IPS-15b (cell line): ENCODE measurements around the gene CORO1C.

Experiments used
- H3K27me3 ChIP-seq: one replicate; pipeline ENCODE4 v1.6.1; 2013; ENCODE audit warnings: low read length; ENCODE audit not compliant: control insufficient read depth, insufficient read depth
- H3K36me3 ChIP-seq: one replicate; pipeline ENCODE4 v1.6.1; 2013; ENCODE audit warnings: low read length; ENCODE audit not compliant: control insufficient read depth, insufficient read depth
- H3K4me1 ChIP-seq: one replicate; pipeline ENCODE4 v1.6.1; 2013; ENCODE audit warnings: mild to moderate bottlenecking, low read length; ENCODE audit not compliant: control insufficient read depth, insufficient read depth
- H3K4me3 ChIP-seq: one replicate; pipeline ENCODE4 v1.5.1; 2013; ENCODE audit warnings: low read depth, low read length
- H3K9ac ChIP-seq: one replicate; pipeline ENCODE4 v1.6.1; 2013; ENCODE audit warnings: low read depth, mild to moderate bottlenecking, low read length
- H3K9me3 ChIP-seq: one replicate; pipeline ENCODE4 v1.6.1; 2013; ENCODE audit warnings: mild to moderate bottlenecking, low read length; ENCODE audit not compliant: control insufficient read depth, insufficient read depth

CORO1C gene

DNA sequence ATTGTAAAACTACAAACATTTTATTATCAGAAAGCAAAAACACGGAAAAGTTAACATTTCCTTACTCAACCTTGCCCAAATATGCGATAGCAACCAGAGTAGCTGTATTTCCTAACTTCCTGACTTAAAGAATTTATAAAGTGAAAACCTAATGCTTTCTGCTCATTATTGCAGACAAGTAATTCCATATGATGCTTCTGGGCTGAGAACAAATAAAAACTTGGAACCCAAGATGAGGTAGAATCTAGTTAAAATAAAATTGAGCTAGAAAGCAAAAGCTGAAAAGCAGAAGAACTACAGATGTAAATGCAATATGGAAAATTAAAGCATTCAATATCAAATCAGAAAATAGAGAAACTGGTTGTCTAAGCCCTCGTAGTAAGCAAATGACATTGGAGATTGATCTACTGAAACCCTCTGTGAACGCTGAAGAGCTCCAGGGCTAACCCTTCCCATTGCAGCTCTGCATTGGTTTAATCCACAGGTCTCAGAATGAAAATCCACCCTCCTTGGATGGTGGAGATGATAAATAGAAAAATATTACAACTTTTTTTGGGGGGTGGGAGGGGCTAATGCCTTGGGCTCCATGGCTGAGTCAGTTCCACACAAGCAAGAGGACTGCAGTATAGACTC is 40.7 kb downstream of the CORO1C start:
- H3K9me3 ChIP-seq, result no peaks in the 10 kb centered on the region
- H3K4me1 ChIP-seq, result peaks cover 20% of the 10 kb centered on the region
- no peak overlapping the region for H3K4me3 ChIP-seq
- no peaks in the 10 kb centered on the region for H3K27me3 ChIP-seq
- H3K36me3 ChIP-seq, result no peaks in the 10 kb centered on the region
- peak overlapping the region; percentile 47 for H3K9ac ChIP-seq

DNA sequence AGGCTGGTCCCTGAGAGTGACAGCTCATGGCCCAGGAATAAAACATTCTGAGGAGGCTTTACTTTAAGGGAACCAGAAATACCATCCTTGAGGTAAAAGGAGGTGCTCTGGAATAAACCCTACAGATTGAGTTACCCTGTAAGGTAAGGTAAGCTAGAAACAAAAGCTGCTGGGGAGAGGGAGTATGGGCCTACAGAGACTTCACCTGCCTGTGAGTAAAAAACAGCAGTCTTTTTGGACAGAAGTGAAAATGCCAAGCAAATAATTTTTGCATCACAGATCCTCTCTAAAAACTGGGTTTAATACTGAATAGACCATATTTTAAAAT is 41.2 kb downstream of the CORO1C start:
- no peak overlapping the region for H3K9ac ChIP-seq
- no peaks in the 10 kb centered on the region for H3K9me3 ChIP-seq
- no peaks in the 10 kb centered on the region for H3K36me3 ChIP-seq
- no peak overlapping the region for H3K4me3 ChIP-seq
- peaks cover 20% of the 10 kb centered on the region for H3K4me1 ChIP-seq
- H3K27me3 ChIP-seq, result no peaks in the 10 kb centered on the region

DNA sequence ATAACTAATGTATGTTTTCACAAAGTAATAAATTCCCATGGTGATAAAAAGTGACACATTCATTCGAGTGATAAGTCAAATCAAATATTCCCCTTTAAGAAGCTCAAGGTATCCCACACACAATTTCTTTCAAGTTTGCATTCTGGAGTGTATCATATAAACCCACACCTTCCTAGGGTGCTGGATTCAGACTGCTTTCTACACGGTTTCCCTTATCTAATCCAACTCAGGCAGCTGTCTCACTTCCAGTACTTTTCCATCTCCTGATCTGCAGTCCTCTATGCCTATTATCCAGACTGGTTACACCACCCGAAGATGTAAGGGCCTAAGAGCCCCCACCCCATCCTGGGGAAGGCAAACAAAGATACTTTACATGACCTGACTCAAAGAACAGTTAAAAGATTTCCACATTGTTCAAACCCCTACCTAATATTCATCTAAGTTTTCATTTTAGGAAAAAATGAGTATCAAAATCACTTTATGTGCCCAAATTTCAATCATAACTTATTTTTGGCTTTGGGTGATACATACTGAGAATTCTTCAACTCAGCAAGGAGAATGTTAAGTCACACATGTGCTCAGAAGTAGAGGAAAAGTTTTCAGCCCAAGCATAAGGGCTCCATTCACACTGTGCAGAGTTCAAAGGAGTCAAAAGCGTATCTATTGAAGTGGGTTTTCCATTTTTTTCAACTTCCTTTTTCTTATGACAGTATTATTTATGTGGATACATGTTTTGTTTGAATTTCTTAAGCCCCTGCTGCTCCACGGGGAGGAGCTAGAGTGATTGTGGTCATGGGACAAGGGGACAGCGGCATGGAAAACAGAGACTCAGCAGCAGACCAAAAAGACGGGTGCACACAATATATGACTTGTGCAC is 41.8 kb downstream of the CORO1C start:
- Histone ChIP-seq H3K27me3 (no peaks in the 10 kb centered on the region), H3K9me3 (no peaks in the 10 kb centered on the region), H3K4me3 (no peak overlapping the region), H3K9ac (no peak overlapping the region), H3K36me3 (no peaks in the 10 kb centered on the region), H3K4me1 (peaks cover 20% of the 10 kb centered on the region)

DNA sequence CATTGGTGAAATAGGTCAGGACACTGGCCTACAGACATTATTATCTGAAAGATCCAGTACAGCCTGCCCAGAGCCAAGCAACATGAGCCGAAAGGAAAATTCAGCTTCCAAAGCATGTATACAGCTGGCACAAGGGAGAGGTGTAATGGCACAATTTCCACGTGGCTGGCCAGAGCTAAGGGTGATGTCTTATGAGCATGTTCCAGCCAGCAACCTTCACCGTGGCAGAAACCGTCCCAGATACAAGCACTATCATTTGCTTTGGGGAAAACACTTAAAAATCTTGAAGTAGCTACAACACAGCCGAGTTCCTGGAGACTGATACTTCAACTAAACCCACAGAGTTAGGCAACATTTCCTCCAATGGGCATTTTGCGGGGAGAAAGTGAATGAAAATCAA is 44.5 kb downstream of the CORO1C start:
- peaks cover 22% of the 10 kb centered on the region for H3K4me1 ChIP-seq
- no peaks in the 10 kb centered on the region for H3K36me3 ChIP-seq
- no peaks in the 10 kb centered on the region for H3K27me3 ChIP-seq
- H3K4me3 ChIP-seq, result no peak overlapping the region
- H3K9ac ChIP-seq, result no peak overlapping the region
- H3K9me3 ChIP-seq, result no peaks in the 10 kb centered on the region

DNA sequence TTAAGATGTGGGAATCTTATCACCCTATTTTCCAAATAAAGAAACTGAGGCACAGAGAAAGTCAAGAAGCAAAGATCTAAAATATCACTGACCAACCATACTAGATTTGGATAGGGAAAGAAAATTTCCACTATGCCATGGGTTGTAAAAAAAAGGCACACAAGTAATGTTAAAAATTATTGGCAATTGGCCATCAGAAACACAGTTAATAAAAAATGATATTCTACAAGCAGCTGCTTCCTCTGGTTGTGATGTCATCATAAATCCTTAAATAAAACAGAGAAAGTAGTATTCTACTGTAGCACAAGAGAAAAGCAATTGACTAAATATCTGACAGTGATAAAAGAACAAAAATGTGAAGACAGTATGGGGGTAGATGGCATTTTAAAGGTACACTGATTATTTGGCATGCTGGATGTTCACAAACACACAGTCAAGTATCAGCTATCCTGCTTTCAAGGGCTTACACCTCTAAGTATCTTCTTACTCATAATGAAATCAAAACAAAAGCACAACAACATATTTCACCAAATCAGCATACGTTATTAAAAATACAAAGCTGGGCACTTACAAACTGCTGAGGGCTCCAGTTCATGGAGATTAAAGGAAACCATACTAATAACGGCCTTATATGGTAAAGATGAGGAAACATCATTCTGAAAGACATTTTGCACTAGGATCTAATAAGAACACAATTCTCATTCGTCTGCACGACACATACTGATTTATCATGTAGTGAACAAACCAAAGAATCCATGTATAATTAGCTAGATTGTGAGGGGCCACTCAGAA is 45.7 kb downstream of the CORO1C start:
- Histone ChIP-seq H3K4me3 (no peak overlapping the region), H3K4me1 (peaks cover 16% of the 10 kb centered on the region), H3K36me3 (no peaks in the 10 kb centered on the region), H3K9me3 (no peaks in the 10 kb centered on the region), H3K27me3 (no peaks in the 10 kb centered on the region), H3K9ac (no peak overlapping the region)

DNA sequence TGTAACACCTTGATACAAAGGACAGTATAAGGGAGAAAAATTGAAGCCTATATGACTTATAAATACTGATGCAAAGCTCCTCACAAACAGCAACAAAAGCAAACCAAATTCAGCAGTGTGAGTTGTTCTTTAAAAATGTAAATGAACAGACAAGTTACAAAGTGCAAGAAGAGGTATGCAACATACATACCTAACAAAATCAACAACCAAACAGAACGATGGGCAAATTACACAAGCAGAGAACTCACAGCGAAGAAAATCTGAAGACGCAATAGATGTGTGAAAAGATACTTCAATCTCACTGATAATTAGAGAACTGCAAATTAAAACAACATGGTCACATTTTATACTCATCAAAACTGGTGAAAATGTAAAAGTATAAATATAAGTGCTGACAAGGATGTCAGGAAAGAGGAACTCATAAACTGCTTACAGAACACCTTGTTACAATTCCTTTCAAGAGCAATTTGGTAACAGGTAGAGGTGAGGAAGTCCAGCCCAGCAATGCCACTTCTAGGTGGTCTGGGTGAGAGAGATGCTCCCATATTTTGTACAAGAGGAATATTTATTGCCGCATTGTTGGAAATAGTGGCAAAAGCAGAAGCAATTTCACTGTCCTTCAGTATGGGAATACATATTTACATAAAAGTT is 47.3 kb downstream of the CORO1C start:
- H3K4me3 ChIP-seq, result no peak overlapping the region
- H3K9ac ChIP-seq, result no peak overlapping the region
- peaks cover 6% of the 10 kb centered on the region for H3K4me1 ChIP-seq
- H3K36me3 ChIP-seq, result no peaks in the 10 kb centered on the region
- H3K9me3 ChIP-seq, result no peaks in the 10 kb centered on the region
- no peaks in the 10 kb centered on the region for H3K27me3 ChIP-seq

DNA sequence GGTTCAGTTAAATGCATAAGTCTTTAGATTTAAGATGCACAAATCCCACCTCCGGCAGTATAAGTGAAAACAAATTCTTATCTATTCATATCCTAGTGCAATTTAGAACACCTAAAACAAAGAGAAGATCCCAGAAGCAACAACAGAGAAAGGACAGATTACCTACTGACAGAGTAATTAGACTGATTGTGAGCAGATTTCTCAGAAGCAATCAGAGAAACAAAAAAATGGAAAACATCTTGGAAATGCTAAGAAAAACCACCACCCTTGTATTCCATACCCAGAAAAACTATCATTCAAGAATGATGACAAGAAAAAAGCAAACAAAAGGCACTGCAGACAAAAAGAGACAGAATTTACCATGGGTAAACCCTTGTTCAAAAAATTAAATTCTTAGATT is 50.0 kb downstream of the CORO1C start:
- Histone ChIP-seq H3K4me3 (no peak overlapping the region), H3K4me1 (peaks cover 6% of the 10 kb centered on the region), H3K27me3 (no peaks in the 10 kb centered on the region), H3K9me3 (no peaks in the 10 kb centered on the region), H3K36me3 (no peaks in the 10 kb centered on the region), H3K9ac (no peak overlapping the region)

DNA sequence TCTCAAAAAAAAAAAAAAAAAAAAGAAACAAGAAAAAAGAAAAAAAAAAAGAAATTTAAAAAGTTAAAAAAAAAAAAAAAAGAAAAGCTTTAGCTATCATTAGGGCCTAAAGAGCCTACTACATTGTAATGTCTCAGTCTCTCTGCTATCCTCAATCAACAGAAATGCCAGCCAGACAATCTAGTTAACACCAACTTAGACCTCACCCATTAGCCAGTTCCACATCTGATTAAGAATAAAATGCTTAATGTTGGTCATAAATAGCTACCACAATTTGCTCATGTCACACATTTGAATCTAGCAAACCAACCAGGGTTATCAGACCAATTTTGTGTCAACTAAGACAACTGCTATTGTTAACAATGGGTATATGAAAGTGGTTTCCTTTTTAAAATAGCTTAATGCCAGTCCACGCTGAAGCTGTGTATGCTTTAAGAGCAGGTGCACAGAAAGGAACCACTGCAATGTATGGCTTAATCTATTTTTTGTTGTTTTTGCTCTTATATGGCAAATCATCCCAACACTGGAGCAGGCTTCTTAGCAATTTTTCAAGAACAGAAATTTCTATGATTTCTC is 52.1 kb downstream of the CORO1C start:
- Histone ChIP-seq H3K9me3 (no peaks in the 10 kb centered on the region), H3K27me3 (no peaks in the 10 kb centered on the region), H3K36me3 (no peaks in the 10 kb centered on the region), H3K9ac (no peak overlapping the region), H3K4me3 (no peak overlapping the region), H3K4me1 (peaks cover 6% of the 10 kb centered on the region)

DNA sequence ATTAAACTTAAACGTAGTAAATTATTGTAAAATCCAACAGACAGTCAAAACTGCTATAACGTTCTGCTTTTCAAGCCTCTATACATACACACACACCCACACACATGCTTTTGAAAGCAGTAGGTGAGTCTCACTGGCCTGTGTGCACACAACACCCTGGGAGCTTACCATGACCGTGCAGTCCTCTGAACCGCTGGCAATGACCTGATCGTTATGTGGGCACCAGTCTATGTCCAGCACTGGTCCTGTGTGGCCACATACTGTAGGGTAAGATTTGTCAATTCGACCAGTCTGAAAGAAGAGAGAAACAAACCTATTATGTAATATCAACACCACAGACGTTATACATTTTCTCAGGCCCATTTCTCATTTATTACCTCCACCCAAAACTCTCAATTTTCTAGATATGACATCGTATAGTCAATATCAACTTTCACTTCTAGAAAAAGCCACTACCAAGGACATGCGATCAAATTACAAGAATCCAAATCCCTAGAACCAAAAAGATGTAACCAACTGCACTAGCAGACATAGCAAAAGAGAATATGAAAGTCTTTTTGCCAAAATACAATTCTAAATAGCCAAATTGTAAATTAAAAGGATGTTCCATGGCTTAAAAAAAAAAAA is 53.1 kb downstream of the CORO1C start:
- H3K9me3 ChIP-seq, result no peaks in the 10 kb centered on the region
- H3K9ac ChIP-seq, result no peak overlapping the region
- H3K4me1 ChIP-seq, result no peaks in the 10 kb centered on the region
- H3K27me3 ChIP-seq, result no peaks in the 10 kb centered on the region
- H3K36me3 ChIP-seq, result no peaks in the 10 kb centered on the region
- H3K4me3 ChIP-seq, result no peak overlapping the region

DNA sequence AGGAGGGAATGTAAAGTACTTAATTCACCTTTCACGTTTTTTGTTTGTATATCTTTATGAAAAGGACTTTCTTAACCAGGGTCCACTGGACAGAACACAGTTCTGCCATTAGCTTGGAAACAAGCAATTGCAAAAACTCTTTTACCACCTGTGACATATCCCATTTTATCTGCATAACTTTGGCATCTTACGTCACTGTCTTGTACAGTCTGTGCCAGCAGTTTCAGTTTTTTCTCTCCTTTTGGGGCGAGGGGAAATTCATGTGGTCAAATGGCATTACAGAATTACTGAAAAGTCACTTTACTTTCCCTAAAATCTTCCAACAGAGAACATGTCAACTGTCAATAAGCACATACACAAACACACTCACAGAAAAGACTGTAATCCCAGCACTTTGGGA is 53.9 kb downstream of the CORO1C start:
- Histone ChIP-seq H3K4me1 (no peaks in the 10 kb centered on the region), H3K27me3 (no peaks in the 10 kb centered on the region), H3K9ac (no peak overlapping the region), H3K36me3 (no peaks in the 10 kb centered on the region), H3K9me3 (no peaks in the 10 kb centered on the region), H3K4me3 (no peak overlapping the region)

DNA sequence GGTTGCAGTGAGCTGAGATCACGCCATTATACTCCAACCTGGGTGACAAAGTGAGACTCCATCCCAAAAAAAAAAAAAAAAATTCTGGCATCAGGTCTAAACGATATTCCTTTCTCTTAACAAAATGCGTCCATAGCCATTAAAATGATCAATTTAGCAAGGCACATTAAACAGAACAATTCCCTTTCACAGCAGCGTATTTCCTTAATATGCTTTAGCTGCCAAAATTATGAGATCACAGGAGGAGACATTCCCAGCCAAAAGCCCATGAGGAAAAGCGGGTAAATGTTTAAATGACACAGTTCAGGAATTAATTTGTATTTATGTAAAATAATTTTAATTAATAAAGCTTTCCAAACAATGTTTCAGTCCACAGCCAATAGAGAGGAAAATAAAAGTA is 54.6 kb downstream of the CORO1C start:
- H3K4me3 ChIP-seq, result no peak overlapping the region
- no peaks in the 10 kb centered on the region for H3K36me3 ChIP-seq
- H3K4me1 ChIP-seq, result no peaks in the 10 kb centered on the region
- no peak overlapping the region for H3K9ac ChIP-seq
- H3K27me3 ChIP-seq, result no peaks in the 10 kb centered on the region
- no peaks in the 10 kb centered on the region for H3K9me3 ChIP-seq
